SU-DHL-6 (cell line): ENCODE measurements around the gene RBP4.

Experiments
- CTCF ChIP-seq: fragments of 200-600 bp; sonication (generic); IDR thresholded peaks from one replicate; pipeline ENCODE4 v1.5.1; 2017; ENCODE audit warnings: antibody characterized with exemption, mild to moderate bottlenecking, low read length, moderate library complexity; ENCODE audit not compliant: insufficient read depth, poor library complexity, severe bottlenecking
- EZH2phosphoT487 ChIP-seq: fragments of 200-600 bp; sonication (generic), shearing (Covaris generic); conservative IDR thresholded peaks from 2 replicates; pipeline ENCODE4 v1.6.1; 2018; ENCODE audit warnings: mild to moderate bottlenecking, antibody characterized with exemption, low read length, moderate library complexity, mixed read lengths

- TF ChIP-seq CTCF (no peak), EZH2phosphoT487 (no peak)
Observed at GRCh38 chr10:93595378-93596161, 5.5 kb downstream of the RBP4 start.
